ENCODE results near the gene THPO.

THPO gene

DNA sequence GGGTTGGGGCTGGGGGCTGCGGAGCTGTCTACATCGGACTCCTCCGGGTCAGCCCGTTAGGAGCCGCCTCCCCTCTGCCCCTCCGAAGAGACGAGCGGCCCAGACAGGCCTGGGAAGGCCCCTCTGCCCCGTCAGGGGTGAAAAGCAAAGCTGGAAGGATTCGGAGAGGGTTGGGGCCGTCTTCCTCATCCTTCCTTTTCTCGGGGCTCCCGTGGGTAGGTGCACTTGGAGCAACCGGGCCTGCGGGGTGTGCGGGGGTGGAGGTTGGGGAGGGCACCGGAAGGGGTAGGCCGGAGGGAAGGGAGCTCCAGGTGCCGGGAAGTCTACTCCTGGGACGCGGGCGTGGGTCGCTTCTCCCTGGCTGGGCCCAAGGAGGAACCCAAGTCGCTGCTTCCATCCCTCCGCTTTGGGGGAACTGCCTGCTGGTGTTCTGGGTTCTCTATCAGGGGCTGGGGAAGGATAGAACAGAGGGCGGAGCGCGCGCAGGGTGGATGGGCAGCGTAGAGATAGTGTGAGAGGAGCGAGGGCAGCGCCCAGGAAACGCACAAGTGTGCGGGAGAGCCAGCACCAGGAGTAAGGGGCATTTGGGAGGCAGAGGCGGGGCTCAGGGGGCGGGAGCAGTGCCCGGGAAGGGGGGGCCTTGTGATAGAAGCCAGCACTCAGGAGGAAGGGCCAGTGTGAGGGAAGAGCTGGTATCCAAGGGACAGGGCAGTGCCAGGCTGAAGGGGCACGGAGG, 15.9 kb downstream of the THPO start:
- DNase-seq = peak; percentile 11

GRCh38 chr3:184361532-184361931, 16.5 kb downstream of the THPO start, which contains the start of the genes CLCN2 and POLR2H:
Gene CLCN2, minus strand, starts transcription at chr3:184361605. Its CDS starts 126 bp downstream, at chr3:184361479.
Gene POLR2H, plus strand, starts transcription at chr3:184361710. Its CDS starts 1,783 bp downstream, at chr3:184363493.
- peak; percentile 16 for DNase-seq

- no peak for DNase-seq
These were observed 17.0 kb downstream of the THPO start for GRCh38 chr3:184360929-184361531.

DNA sequence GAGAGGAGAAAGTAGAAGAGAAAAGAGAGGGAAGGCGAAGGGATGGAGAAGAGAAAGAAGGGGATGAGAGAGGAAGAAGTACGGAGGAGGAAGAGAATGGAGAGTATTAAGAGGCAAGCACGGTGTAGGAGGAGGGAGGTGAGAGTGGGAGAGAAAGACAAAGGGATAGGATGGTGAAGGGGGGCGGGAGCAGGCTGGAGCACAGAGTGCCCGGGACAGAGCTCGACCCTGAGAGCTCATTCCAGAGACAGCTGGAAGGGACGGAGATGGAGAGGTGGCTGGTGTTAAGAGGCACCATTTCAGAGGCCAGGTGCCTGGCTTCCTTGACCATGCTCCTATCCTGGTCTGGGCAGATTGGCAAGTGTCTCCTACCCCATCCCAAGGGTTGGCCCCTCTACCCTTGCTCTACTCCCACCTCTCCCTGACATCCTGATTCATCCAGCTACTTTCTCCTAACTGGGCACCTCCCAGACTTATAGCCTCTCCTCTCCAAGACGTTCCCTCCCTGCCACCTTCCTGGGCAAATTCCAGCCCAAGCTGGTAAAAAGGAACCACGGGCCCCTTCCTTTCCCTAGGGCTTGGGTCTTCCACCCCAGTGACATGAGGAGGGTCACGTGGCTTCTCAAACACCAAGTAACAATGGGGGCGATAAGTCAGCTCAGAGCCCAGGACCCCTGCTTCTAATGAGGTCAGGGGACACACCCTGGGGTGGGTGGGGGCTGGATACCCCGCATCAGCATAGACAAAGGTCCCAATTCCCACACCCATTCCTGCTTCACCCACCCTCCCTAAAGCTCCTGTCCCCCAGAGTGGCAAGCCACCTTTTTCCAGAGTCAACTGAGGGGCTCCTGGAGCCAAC, 17.7 kb downstream of the THPO start:
- no peak for DNase-seq

- DNase-seq = no peak
These were observed 18.4 kb downstream of the THPO start for GRCh38 chr3:184359610-184360009.

GRCh38 chr3:184358921-184359350, 19.1 kb downstream of the THPO start:
- DNase-seq = no peak

DNA sequence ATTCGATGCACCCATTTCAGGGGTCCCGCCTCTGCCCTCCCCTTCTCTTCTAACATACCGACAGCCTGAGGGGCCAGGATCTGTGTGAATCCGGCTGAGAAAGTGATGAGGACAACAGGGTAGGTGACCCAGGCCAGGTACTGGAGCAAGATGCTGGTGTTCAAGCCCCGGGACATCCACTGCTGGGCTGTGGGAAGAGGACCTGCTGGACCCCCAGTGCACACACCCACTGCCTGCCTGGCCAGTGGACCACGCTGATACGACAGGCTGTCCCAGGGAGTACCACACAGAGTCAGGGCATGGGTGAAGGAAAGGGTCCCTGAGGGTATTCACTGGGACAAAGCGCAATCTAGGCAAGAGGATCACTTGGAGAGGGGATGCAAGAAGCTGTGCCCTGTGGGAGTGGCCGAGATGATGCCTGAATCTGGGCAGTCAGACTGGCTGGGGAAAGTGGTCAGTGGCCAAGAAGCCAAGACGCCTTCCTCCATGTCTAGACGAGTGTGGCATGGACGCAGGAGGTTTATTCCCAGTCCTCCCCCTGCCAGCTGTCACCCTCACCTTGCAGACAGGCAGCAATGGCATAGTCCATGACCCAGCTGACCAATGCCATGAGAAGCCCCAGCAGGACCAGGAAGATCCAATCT, 19.8 kb downstream of the THPO start:
- DNase-seq = no peak

GRCh38 chr3:184357248-184358123, 20.5 kb downstream of the THPO start:
- DNase-seq = no peak

GRCh38 chr3:184355261-184356040, 22.6 kb downstream of the THPO start:
- no peak for DNase-seq

DNA sequence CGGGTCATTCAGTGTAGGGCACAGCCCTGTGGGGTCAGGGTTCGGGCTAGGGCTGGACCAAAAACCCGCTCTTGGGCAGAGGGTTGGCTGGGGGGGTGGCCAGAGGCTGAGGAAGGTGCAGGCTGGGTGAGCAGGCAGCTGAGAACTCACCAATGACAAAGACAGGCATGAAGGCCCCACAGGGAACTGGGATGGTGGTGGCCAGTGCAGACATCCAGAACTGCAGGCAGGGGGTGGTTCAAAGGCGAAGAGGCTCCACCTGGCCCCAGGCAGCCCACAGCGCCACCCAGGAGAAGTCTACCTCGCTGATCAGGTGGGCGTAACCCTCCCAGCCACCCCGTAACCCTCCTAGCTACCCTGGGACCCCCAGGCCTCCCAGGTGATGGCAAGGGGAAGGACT, 23.3 kb downstream of the THPO start:
- DNase-seq = no peak

DNA sequence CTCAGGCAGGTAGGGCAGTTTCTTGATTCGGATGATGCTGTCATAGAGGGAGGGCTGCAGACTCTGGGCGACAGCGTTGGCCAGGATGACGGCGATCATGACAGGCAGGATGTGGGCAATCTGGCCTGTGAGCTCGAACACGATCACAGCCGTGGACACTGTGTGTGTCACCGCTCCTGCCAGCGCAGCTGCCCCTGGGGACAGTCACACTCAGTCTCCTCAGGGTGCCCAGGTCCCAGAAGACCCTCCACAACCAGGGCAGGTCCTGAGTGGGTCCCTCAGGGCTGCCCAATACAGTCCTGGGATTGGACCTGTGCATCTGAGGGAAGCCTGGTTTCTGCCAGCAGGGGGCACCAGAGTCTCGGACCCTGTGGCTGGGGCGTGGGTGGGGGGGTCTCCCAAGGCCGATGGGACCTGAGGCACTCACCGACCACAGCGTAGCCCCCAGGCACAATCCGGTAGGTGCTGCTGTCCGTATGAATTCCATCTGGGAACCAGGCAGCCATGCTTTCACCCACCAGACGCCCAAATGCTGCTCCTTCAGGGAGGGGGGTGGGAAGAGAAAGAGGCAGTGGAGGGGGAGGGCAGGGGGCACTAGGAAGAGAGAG, 23.8 kb downstream of the THPO start:
- DNase-seq = peak; percentile 49

- DNase-seq = no peak
These were observed 24.5 kb downstream of the THPO start for GRCh38 chr3:184353546-184353941.

DNA sequence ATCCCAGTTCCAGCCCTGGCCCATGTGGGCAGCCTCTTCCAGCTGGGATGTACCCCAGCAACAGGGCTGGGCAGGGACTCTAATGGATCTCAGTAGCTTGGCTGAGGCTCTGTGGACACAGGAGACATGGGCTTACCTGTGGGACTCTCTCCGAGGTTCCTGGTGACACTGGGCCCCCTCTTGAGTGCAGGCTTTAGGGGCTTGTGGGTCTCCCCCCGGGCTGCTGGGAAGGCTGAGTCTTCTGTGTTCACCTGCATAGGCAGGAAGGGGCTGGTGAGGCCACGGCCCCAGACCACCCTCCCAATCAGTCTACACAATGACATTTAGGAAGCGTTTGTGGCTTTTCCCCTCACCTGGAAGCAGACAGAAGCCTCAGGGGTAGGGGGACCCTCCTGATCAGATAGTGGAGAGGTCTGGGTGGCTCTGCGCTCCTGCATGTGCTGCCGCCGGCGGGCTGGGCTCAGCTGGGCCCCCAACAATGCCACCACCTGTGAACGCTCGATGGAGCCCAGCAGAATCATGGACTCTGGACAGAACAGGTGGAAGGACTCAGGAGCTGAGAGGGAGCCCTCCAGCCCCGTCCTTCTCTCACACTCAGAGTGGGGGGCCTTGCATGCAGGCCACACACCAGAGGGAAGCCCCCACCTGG, 25.0 kb downstream of the THPO start:
- no peak for DNase-seq

GRCh38 chr3:184352149-184352785, 25.7 kb downstream of the THPO start:
- no peak for DNase-seq

GRCh38 chr3:184351511-184352148, 26.4 kb downstream of the THPO start:
- DNase-seq = no peak

- no peak for DNase-seq
These were observed 27.4 kb downstream of the THPO start for GRCh38 chr3:184350618-184351017.

- no peak for DNase-seq
These were observed 28.2 kb downstream of the THPO start for GRCh38 chr3:184349563-184350470.

DNA sequence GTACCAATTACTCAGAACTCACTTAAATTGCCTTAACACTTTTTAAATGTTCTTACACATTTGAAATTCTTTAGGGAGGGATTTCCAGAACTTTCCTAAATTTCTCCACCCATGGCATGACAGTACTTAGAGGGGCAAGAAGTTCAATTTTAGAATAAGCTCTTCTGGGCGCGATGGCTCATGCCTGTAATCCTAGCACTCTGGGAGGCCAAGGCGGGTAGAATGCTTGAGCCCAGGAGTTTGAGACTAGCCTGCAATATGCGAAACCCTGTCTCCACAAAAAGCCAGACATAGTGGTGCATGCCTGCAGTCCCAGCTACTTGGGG, 30.0 kb downstream of the THPO start:
- no peak for DNase-seq

All from CD4-positive, alpha-beta T cell treated with Interferon gamma for 1 hour (primary cell).